Left lung (tissue), 10 donors: ENCODE data around the gene STEAP1B. TPM values are rescaled to one million over a fixed set of nuclear protein-coding genes. Genes with fewer than 3 reads are reported as not detected.
"Not testable (repeated sequence)": the region's sequence is repeated elsewhere in the genome, so short reads cannot be mapped to it uniquely, and the experiment has no call there.

Experiments used
- ATAC-seq: fragments of 200-7000 bp; cut with Tn5 transposase; one replicate; pipeline ENCODE4 v1.9.1; 2020; ENCODE audit warnings: moderate library complexity
- DNase-seq, 4 donors: peaks; one replicate each; pipeline ENCODE4 v3.0.0-alpha.2; 2013 to 2020
- H3K27ac ChIP-seq, 2 donors: fragments of 200-600 bp; sonication (generic) in 1 of 2; one replicate each; pipeline versions ENCODE4 v1.5.0 to v1.8.0; 2020 to 2021
- H3K27me3 ChIP-seq, 2 donors: fragments of 200-600 bp; sonication (generic) in 1 of 2; one replicate each; pipeline versions ENCODE4 v1.5.0 to v1.8.0; 2020 to 2021
- H3K36me3 ChIP-seq, 2 donors: fragments of 200-600 bp; sonication (generic) in 1 of 2; one replicate each; pipeline versions ENCODE4 v1.5.0 to v1.8.0; 2020 to 2021
- H3K4me1 ChIP-seq, 2 donors: fragments of 200-600 bp; one replicate each; pipeline ENCODE4 v1.8.0; 2021
- H3K4me3 ChIP-seq, 2 donors: fragments of 200-600 bp; sonication (generic) in 1 of 2; one replicate each; pipeline versions ENCODE4 v1.5.0 to v1.8.0; 2020 to 2021; ENCODE audit warnings: mild to moderate bottlenecking in 1 of 2
- H3K9me3 ChIP-seq, 2 donors: fragments of 200-600 bp; sonication (generic) in 1 of 2; one replicate each; pipeline versions ENCODE4 v1.5.0 to v1.8.0; 2020 to 2021
- intact Hi-C, 2 donors: fragments of 100-400 bp; cut with DNase I; formaldehyde crosslinking; loops; one replicate each; pipeline versions ENCODE4 v1.11.2 to v1.14.2; 2022
- polyA plus RNA-seq, 6 donors: library from polyadenylated mRNA; unstranded; fragments of 120-200 nt; gene quantifications; one replicate each; pipeline ENCODE4 v1.2.1, GENCODE V29; 2013; ENCODE audit not compliant: insufficient read length in 6 of 6
- total RNA-seq, 2 donors: library from RNA; stranded (reverse); fragmentation: NEBNext Ultra II Directional; extraction: Animal tissue kit (Norgen Biotek cat#: 25700); gene quantifications; one replicate each; pipeline ENCODE4 v1.2.1, GENCODE V29; 2021
- TF ChIP-seq, protein P1 (sequence below), 2 donors: fragments of 200-600 bp; sonication (generic) in 1 of 2; IDR thresholded peaks; one replicate each; pipeline versions ENCODE4 v1.5.0 to v1.8.0; 2021; ENCODE audit warnings: antibody characterized with exemption in 2 of 2
- donor health status: DM: no; HTN: yes; CAD: no.
- donor health status: DM: no; HTN: no; CAD: no.

The STEAP1B gene
- total and polyA plus RNA-seq, 8 donors, result 0.85 to 3.4 (median 2.7) TPM

DNA sequence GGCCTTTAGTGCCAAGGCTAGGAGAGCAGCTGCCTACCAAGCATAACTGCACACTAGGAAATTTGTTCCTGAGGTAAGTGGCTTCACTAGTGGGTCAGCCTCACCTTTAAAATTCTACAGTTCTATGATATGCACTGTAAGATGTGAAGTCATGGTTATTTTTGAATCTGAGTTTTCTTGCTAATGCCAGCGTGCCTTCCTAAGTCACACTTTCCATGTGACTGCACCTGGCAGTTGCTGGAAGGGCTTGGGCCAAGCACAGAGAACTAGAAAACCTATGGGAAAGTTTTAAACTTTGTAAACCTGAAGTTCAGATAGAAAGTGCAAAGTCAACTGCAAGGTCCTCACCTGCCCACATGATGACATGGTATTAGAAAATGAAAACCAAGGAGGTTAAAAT, 42.5 kb downstream of the STEAP1B start:
- no peak for ATAC-seq
- no peaks in the 10 kb centered on the region for H3K36me3 ChIP-seq
- TF ChIP-seq, protein P1, sequence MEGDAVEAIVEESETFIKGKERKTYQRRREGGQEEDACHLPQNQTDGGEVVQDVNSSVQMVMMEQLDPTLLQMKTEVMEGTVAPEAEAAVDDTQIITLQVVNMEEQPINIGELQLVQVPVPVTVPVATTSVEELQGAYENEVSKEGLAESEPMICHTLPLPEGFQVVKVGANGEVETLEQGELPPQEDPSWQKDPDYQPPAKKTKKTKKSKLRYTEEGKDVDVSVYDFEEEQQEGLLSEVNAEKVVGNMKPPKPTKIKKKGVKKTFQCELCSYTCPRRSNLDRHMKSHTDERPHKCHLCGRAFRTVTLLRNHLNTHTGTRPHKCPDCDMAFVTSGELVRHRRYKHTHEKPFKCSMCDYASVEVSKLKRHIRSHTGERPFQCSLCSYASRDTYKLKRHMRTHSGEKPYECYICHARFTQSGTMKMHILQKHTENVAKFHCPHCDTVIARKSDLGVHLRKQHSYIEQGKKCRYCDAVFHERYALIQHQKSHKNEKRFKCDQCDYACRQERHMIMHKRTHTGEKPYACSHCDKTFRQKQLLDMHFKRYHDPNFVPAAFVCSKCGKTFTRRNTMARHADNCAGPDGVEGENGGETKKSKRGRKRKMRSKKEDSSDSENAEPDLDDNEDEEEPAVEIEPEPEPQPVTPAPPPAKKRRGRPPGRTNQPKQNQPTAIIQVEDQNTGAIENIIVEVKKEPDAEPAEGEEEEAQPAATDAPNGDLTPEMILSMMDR (IDR thresholded peaks at IDR 0.05), result no peak
- no peak overlapping the region for H3K27ac ChIP-seq
- no peaks in the 10 kb centered on the region for H3K9me3 ChIP-seq
- H3K4me3 ChIP-seq, result no peak overlapping the region
- no peak for DNase-seq
- H3K4me1 ChIP-seq, result peaks cover 0 to 4% of the 10 kb centered on the region in 2 donors
- intact Hi-C loops, result no loop called here
- peaks cover 3 to 7% of the 10 kb centered on the region in 2 donors for H3K27me3 ChIP-seq

DNA sequence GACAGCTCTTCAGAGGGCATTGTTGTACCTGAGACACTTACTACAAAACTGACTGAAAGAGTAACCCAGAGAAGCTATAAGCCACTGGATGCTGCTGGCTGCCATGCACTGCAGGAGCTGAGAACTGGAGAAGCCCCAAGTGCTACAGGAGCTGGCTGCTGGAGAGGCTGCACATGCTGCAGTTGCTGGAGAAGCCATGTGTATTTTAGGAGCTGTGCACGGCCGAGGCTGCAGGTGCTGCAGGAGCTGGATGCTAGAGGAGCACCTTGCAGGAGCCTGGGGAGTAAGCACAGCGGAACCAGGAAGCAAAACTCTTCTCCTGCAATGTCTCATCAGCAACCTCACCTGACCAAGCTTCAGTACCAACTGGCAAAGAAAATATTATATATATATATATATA, 45.5 kb downstream of the STEAP1B start:
- TF ChIP-seq, protein P1 (IDR thresholded peaks at IDR 0.05), result no peak
- Histone ChIP-seq H3K4me1 (peaks cover 0 to 12% of the 10 kb centered on the region in 2 donors), H3K36me3 (no peaks in the 10 kb centered on the region), H3K9me3 (no peaks in the 10 kb centered on the region), H3K4me3 (no peak overlapping the region), H3K27ac (no peak overlapping the region), H3K27me3 (peaks cover 3 to 16% of the 10 kb centered on the region in 2 donors)
- DNase-seq, result no peak
- intact Hi-C loops, result no loop called here
- no peak for ATAC-seq

DNA sequence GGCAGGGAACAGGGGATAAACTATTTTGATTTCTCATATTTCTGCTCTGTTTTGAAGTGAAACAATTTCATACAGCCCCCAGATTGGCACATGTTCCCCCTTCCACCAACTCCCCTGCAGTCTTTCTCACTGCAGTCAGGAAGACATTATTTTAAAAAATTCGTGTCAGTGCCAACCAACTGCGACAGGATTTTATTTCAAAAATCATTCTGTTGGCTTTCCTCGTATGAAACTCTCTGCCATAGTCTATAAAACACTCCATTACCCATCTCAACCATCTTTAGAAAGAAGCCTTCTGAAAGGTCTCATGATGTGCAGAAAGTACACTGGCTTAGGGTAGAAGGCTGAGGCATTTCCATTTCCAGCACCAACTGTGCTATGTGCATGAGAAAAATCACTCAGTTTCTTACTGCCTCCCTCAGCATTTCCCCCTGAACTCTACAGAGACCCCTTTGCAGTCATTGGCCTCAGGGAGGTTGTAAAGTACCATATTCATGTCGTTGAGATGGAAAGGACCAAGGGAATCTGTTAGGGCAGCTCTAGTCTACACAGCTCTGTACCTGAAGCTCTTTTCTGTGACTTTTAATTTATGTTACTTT, 46.9 kb downstream of the STEAP1B start:
- no peak for ATAC-seq
- Histone ChIP-seq H3K9me3 (no peaks in the 10 kb centered on the region), H3K27me3 (peaks cover 3 to 16% of the 10 kb centered on the region in 2 donors), H3K36me3 (no peaks in the 10 kb centered on the region), H3K4me3 (no peak overlapping the region), H3K27ac (no peak overlapping the region), H3K4me1 (peaks cover 0 to 12% of the 10 kb centered on the region in 2 donors)
- TF ChIP-seq, protein P1 (IDR thresholded peaks at IDR 0.05), result no peak
- DNase-seq, result no peak
- intact Hi-C loops, result no loop called here

DNA sequence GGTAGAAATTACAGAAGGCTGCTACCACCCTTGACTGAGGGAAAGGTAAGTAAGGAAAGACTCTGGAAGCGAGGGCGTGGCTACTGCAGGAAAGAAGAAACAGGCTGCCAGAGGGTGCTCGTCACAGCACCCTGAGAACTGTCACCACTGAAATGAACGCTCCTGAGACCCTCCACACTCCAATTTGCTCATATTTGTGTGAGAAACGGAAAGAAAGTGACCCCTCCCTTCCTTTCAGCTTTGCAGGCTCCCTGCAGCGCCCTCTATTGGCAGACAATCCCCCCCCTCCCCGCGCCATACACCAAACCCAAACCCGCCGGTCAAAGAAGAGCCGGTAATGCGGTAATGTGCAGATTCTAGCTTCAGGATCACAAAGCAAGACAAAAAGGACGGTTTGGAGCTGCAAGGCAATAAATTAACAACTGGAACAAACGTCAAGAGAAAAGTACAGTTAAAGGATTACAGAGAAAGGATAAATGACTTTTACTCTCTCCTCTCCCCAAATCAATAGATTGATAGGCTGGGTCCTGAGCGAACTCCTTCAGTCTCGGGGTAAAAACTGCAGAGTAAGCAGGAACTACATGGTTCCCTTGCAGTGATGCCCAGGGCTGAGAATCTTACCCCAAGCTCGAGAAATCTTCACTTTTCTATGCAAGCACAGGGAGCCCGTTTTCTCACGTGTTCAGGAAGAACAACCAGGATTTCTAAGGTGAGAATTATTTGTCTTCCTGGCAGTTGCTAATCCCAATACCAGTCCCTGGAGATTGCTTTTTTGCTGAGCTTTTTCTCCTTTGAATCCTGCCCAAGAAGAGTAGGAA, 47.6 kb downstream of the STEAP1B start:
- ATAC-seq, result peak; percentile 87
- intact Hi-C loops, result no loop called here
- H3K27ac ChIP-seq, result no peak overlapping the region
- DNase-seq, result peak in 3 of 4 donors; percentile 54 to 74 (median 60)
- no peaks in the 10 kb centered on the region for H3K36me3 ChIP-seq
- H3K4me1 ChIP-seq, result peaks cover 0 to 12% of the 10 kb centered on the region in 2 donors
- H3K27me3 ChIP-seq, result peaks cover 3 to 16% of the 10 kb centered on the region in 2 donors
- TF ChIP-seq, protein P1 (IDR thresholded peaks at IDR 0.05), result peak; percentile 49 to 62
- no peaks in the 10 kb centered on the region for H3K9me3 ChIP-seq
- H3K4me3 ChIP-seq, result no peak overlapping the region

DNA sequence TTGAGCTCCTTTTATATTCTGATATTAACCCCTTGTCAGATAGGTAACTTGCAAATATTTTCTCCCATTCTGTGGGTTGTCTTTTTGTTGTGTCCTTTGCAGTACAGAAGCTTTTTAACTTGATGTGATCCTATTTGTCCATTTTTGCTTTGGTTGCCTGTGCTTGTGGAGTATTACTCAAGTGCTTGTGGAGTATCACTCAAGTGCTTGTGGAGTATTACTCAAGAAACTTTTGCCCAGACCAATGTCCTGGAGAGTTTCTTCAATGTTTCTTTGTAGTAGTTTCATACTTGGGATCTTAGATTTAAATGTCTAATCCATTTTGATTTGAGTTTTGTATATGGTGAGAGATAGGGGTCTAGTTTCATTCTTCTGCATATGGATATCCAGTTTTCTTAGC, 50.0 kb downstream of the STEAP1B start:
- Histone ChIP-seq H3K27me3 (peaks cover 3 to 16% of the 10 kb centered on the region in 2 donors), H3K4me1 (peaks cover 8 to 24% of the 10 kb centered on the region in 2 donors)
- intact Hi-C loops, H3K27ac ChIP-seq, H3K4me3 ChIP-seq, H3K36me3 ChIP-seq, H3K9me3 ChIP-seq: not testable (repeated sequence)
- DNase-seq (peak in 1 of 4 donors; percentile 39), ATAC-seq (peak; percentile 62)
